GM12873 (cell line): ENCODE measurements around the gene ATXN7.

ENCODE experiments used
- CTCF ChIP-seq: IDR thresholded peaks from 2 replicates; pipeline ENCODE4 v1.5.1; 2012; ENCODE audit warnings: low read depth, mild to moderate bottlenecking, moderate library complexity, low read length, control low read depth; ENCODE audit not compliant: insufficient read depth; ENCODE audit errors: missing control alignments

ATXN7 gene

GRCh38 chr3:64046996-64047594 lies 183.4 kb downstream of the ATXN7 start:
- TF ChIP-seq CTCF, result no peak

- TF ChIP-seq CTCF, result no peak
Observed at GRCh38 chr3:64047787-64048186, 184.1 kb downstream of the ATXN7 start.

GRCh38 chr3:64048631-64049061 lies 185.0 kb downstream of the ATXN7 start:
- no peak for TF ChIP-seq CTCF

GRCh38 chr3:64049136-64049535 lies 185.5 kb downstream of the ATXN7 start:
- TF ChIP-seq CTCF, result no peak

- TF ChIP-seq CTCF, result no peak
Observed at GRCh38 chr3:64049832-64050231, 186.2 kb downstream of the ATXN7 start.
